Activated T-helper 17 cell treated with anti-CD3 and anti-CD28 coated beads, Interleukin-2, amount 50 U/mL, for 72 hours (primary cell): Measurements from ENCODE around the gene SYF2. TPM values are rescaled to one million over a fixed set of nuclear protein-coding genes. Genes with fewer than 3 reads are reported as not detected.
"Not testable (repeated sequence)": the region's sequence is repeated elsewhere in the genome, so short reads cannot be mapped to it uniquely, and the experiment has no call there.

ENCODE experiments used
- ATAC-seq: fragments of 150-1000 bp; cut with Tn5 transposase; replicated peaks from 2 replicates; pipeline ENCODE4 v1.10.0; 2021; ENCODE audit warnings: mild to moderate bottlenecking, moderate library complexity
- H3K27ac Mint-ChIP-seq: one replicate; pipeline ENCODE4 v1.8.0; 2022; ENCODE audit warnings: mixed read lengths
- H3K27me3 Mint-ChIP-seq: one replicate; pipeline ENCODE4 v1.8.0; 2022; ENCODE audit warnings: mixed read lengths
- H3K36me3 Mint-ChIP-seq: one replicate; pipeline ENCODE4 v1.8.0; 2022; ENCODE audit warnings: low read depth, mild to moderate bottlenecking, mixed read lengths
- H3K4me1 Mint-ChIP-seq: one replicate; pipeline ENCODE4 v1.8.0; 2022; ENCODE audit warnings: mixed read lengths
- H3K4me3 Mint-ChIP-seq: one replicate; pipeline ENCODE4 v1.8.0; 2022; ENCODE audit warnings: mild to moderate bottlenecking, mixed read lengths
- H3K9me3 Mint-ChIP-seq: one replicate; pipeline ENCODE4 v1.8.0; 2022; ENCODE audit warnings: mixed read lengths
- total RNA-seq, 2 donors: library from RNA; stranded (reverse); gene quantifications; one replicate each; pipeline ENCODE4 v1.2.3, GENCODE V29; 2022

SYF2 gene
- total RNA-seq, 2 donors from 2014 or later = 39.1 to 46.1 TPM

DNA sequence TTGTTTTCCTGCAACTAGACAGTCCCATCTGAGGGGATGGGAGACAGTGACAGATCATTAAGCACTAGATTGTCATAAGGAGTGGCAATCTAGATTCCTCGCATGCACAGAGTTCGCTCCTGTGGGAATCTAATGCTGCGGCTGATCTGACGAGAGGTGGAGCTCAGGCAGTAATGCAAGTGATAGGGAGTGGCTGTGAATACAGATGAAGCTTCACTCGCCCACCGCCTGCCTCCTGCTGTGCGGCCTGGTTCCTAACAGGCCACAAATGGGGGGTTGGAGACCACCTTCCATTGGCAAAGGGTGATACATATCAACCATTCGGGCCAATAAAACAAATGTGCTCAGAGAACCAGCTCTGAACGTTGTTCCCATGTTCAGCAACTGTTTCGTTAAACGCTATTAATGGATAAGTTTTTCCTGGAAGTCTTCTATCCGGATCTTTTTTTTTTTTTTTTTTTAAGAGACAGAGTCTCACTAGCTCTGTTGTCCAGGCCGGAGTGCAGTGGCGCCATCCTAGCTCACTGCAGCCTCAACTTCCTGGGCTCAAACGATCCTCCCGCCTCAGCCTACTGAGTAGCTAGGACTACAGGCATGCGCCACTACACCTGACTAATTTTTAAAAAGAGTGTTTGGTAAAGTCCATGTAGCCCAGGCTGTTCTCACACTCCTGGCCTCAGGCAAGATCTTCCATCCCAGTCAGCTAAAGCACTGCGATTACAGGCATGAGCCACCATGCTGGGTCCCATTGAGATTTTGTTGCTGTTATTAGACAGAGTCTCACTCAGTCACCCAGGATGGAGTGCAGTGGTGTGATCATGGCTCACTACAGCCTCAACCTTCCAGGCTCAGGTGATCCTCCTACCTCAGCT is 23.6 kb upstream of the SYF2 start:
- H3K36me3 Mint-ChIP-seq = peaks cover 5% of the 10 kb centered on the region
- ATAC-seq = no peak
- peak overlapping the region; percentile 46 for H3K27ac Mint-ChIP-seq
- H3K4me1 Mint-ChIP-seq = no peaks in the 10 kb centered on the region
- H3K4me3 Mint-ChIP-seq = no peak overlapping the region
- H3K9me3 Mint-ChIP-seq = no peaks in the 10 kb centered on the region
- no peaks in the 10 kb centered on the region for H3K27me3 Mint-ChIP-seq

- H3K27ac Mint-ChIP-seq = no peak overlapping the region
- no peak for ATAC-seq
Observed at GRCh38 chr1:25253911-25254310, 21.6 kb upstream of the SYF2 start.

GRCh38 chr1:25247829-25248754 is 15.8 kb upstream of the SYF2 start:
- no peaks in the 10 kb centered on the region for H3K9me3 Mint-ChIP-seq
- peaks cover 46% of the 10 kb centered on the region for H3K36me3 Mint-ChIP-seq
- H3K27me3 Mint-ChIP-seq = no peaks in the 10 kb centered on the region
- ATAC-seq = no peak
- peaks cover 27% of the 10 kb centered on the region for H3K4me1 Mint-ChIP-seq
- H3K27ac Mint-ChIP-seq = peak overlapping the region; percentile 97
- H3K4me3 Mint-ChIP-seq = peak overlapping the region; percentile 94

More at GRCh38 chr1:25253911-25254310, 21.6 kb upstream of the SYF2 start:
- no peak overlapping the region for H3K4me3 Mint-ChIP-seq
- H3K9me3 Mint-ChIP-seq = no peaks in the 10 kb centered on the region
- no peaks in the 10 kb centered on the region for H3K27me3 Mint-ChIP-seq
- H3K4me1 Mint-ChIP-seq = no peaks in the 10 kb centered on the region
- no peaks in the 10 kb centered on the region for H3K36me3 Mint-ChIP-seq

- Mint-ChIP-seq H3K27me3 (no peaks in the 10 kb centered on the region), H3K4me3 (peak within 1 kb of the TSS; percentile 94), H3K9me3 (no peaks in the 10 kb centered on the region), H3K27ac (peak within 1 kb of the TSS; percentile 97), H3K36me3 (peaks cover 55% of the 10 kb centered on the region), H3K4me1 (peaks cover 27% of the 10 kb centered on the region)
- peak; percentile 86 for ATAC-seq
Observed at GRCh38 chr1:25247024-25247828, 14.9 kb upstream of the SYF2 start, which contains the start of gene RSRP1. Gene RSRP1 (minus strand): TSS chr1:25247454. CDS start chr1:25246963, 491 bp downstream.

GRCh38 chr1:25246600-25247023 is 14.3 kb upstream of the SYF2 start:
- Mint-ChIP-seq H3K4me3 (peak overlapping the region; percentile 94), H3K9me3 (no peaks in the 10 kb centered on the region), H3K27me3 (no peaks in the 10 kb centered on the region), H3K27ac (peak overlapping the region; percentile 97), H3K36me3 (peaks cover 61% of the 10 kb centered on the region), H3K4me1 (peaks cover 27% of the 10 kb centered on the region)
- no peak for ATAC-seq

GRCh38 chr1:25245809-25246599 is 13.7 kb upstream of the SYF2 start:
- H3K36me3 Mint-ChIP-seq = peaks cover 67% of the 10 kb centered on the region
- H3K27ac Mint-ChIP-seq = peak overlapping the region; percentile 97
- no peaks in the 10 kb centered on the region for H3K9me3 Mint-ChIP-seq
- H3K4me1 Mint-ChIP-seq = peaks cover 27% of the 10 kb centered on the region
- peak overlapping the region; percentile 94 for H3K4me3 Mint-ChIP-seq
- ATAC-seq = no peak
- H3K27me3 Mint-ChIP-seq = no peaks in the 10 kb centered on the region

DNA sequence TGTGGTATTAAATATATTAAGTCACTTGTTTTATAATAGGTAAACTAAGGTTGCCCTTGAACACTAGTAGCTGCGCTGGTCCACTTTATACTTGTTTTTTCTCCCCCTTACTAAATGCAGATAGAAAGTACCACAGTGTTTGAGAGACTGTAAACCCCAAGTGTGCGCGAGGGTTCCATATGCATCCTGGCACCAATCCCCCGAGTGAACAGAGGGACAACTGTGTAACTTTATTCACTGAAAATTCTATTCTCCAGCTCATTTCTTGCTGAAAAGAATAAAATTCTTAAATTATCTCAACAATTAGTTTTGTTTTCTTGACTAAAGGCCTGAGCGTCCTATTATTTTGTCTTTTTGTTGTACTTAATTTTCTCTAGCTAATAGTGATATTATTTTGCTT is 13.1 kb upstream of the SYF2 start:
- peaks cover 27% of the 10 kb centered on the region for H3K4me1 Mint-ChIP-seq
- H3K27ac Mint-ChIP-seq = peak overlapping the region; percentile 97
- no peaks in the 10 kb centered on the region for H3K27me3 Mint-ChIP-seq
- H3K9me3 Mint-ChIP-seq = no peaks in the 10 kb centered on the region
- peak overlapping the region; percentile 94 for H3K4me3 Mint-ChIP-seq
- no peak for ATAC-seq
- peaks cover 73% of the 10 kb centered on the region for H3K36me3 Mint-ChIP-seq

GRCh38 chr1:25243907-25244306 is 11.6 kb upstream of the SYF2 start:
- peak overlapping the region; percentile 67 for H3K27ac Mint-ChIP-seq
- H3K27me3 Mint-ChIP-seq = no peaks in the 10 kb centered on the region
- no peak for ATAC-seq
- H3K9me3 Mint-ChIP-seq = no peaks in the 10 kb centered on the region
- peaks cover 84% of the 10 kb centered on the region for H3K36me3 Mint-ChIP-seq
- H3K4me1 Mint-ChIP-seq = peaks cover 27% of the 10 kb centered on the region
- H3K4me3 Mint-ChIP-seq = peak overlapping the region; percentile 94

GRCh38 chr1:25239681-25240541 is 7.6 kb upstream of the SYF2 start:
- Mint-ChIP-seq H3K9me3 (no peaks in the 10 kb centered on the region), H3K27me3 (no peaks in the 10 kb centered on the region), H3K4me1 (peaks cover 10% of the 10 kb centered on the region), H3K4me3 (peak overlapping the region; percentile 91), H3K27ac (peak overlapping the region; percentile 96), H3K36me3 (peaks cover 56% of the 10 kb centered on the region)
- peak; percentile 91 for ATAC-seq

DNA sequence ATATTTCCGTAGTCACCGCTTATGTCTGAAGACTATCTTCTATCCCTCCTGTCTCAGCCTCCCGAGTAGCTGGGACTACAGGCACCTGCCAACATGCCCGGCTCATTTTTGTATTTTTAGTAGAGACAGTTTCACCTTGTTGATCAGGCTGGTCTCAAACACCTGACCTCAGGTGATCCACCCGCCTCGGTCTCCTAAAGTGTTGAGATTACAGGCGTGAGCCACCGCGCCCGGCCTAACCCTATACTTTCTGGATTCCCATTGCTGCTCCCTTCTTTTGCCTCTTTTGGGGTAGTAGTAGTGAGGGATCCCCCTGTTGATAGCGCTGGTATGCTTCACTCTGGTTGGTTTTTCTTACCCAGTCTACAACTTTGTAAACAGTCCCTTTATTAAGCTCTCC is 5.7 kb upstream of the SYF2 start:
- Mint-ChIP-seq H3K36me3 (peaks cover 43% of the 10 kb centered on the region), H3K4me3 (no peak overlapping the region), H3K27me3 (no peaks in the 10 kb centered on the region), H3K4me1 (no peaks in the 10 kb centered on the region), H3K9me3 (no peaks in the 10 kb centered on the region), H3K27ac (no peak overlapping the region)
- no peak for ATAC-seq

- ATAC-seq, H3K4me1 Mint-ChIP-seq, H3K4me3 Mint-ChIP-seq, H3K27ac Mint-ChIP-seq, H3K27me3 Mint-ChIP-seq, H3K9me3 Mint-ChIP-seq: not testable (repeated sequence)
- H3K36me3 Mint-ChIP-seq = peaks cover 25% of the 10 kb centered on the region
Observed at GRCh38 chr1:25236261-25236660, 4.0 kb upstream of the SYF2 start.

DNA sequence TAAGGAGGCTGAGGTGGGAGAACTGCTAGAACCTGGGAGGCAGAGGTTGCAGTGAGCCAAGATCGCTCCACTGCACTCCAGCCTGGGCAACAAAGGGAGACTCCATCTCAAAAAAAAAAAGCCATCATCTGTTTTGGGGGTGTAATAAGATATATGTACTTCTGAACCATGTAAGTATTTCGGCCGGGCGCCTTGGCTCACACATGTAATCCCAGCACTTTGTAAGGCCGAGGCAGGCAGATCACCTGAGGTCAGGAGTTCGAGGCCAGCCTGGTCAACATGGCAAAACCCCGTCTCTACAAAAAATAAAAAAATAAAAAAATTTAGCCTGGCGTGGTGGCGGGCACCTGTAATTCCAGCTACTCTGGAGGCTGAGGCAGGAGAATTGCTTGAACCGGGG is 3.1 kb upstream of the SYF2 start:
- H3K36me3 Mint-ChIP-seq = peaks cover 16% of the 10 kb centered on the region
- H3K9me3 Mint-ChIP-seq, H3K27me3 Mint-ChIP-seq, H3K4me1 Mint-ChIP-seq, H3K27ac Mint-ChIP-seq, H3K4me3 Mint-ChIP-seq, ATAC-seq: not testable (repeated sequence)
